Activated naive CD8-positive, alpha-beta T cell treated with anti-CD3 and anti-CD28 coated beads, Interleukin-2, amount 50 U/mL, for 24 hours (primary cell): ENCODE measurements around the gene FGD4.

Source experiments
- ATAC-seq: fragments of 150-1000 bp; cut with Tn5 transposase; one replicate; pipeline ENCODE4 v1.10.0; 2021
- DNase-seq: peaks from one replicate; pipeline ENCODE4 v3.0.0; 2021
- H3K27ac Mint-ChIP-seq: one replicate; pipeline ENCODE4 v1.8.0; 2021; ENCODE audit warnings: mild to moderate bottlenecking, mixed read lengths
- H3K27me3 Mint-ChIP-seq: one replicate; pipeline ENCODE4 v1.8.0; 2021; ENCODE audit warnings: mixed read lengths
- H3K36me3 Mint-ChIP-seq: one replicate; pipeline ENCODE4 v1.8.0; 2021; ENCODE audit warnings: low read depth, mixed read lengths
- H3K4me1 Mint-ChIP-seq: one replicate; pipeline ENCODE4 v1.8.0; 2021; ENCODE audit warnings: mixed read lengths
- H3K4me3 Mint-ChIP-seq: one replicate; pipeline ENCODE4 v1.8.0; 2021; ENCODE audit warnings: mild to moderate bottlenecking, moderate library complexity, mixed read lengths
- H3K9me3 Mint-ChIP-seq: one replicate; pipeline ENCODE4 v1.8.0; 2021; ENCODE audit warnings: mixed read lengths

FGD4 gene

DNA sequence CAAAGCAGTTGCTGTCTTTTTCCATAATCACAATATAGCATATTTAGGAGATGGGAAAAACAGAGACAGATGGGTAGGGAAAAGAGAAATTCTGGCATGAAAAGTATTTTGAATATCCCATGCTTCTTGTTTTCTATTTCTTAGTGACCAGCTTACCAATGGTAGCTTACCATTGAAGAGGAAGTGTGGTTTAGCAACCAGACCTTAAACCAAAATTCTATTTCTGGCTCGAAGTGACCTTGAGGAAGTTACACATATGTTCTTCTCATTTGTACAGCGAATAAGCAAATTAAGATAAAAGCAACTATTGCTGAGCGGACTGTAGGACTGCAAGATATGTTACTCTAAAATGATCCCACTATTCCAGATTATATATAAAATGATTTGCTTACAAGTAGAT lies 82.9 kb downstream of the FGD4 start:
- Mint-ChIP-seq H3K36me3 (no peaks in the 10 kb centered on the region), H3K4me3 (no peak overlapping the region), H3K4me1 (peaks cover 13% of the 10 kb centered on the region), H3K9me3 (no peaks in the 10 kb centered on the region), H3K27me3 (no peaks in the 10 kb centered on the region), H3K27ac (no peak overlapping the region)
- ATAC-seq (no peak), DNase-seq (no peak)

- H3K4me1 Mint-ChIP-seq, result peaks cover 13% of the 10 kb centered on the region
- no peaks in the 10 kb centered on the region for H3K9me3 Mint-ChIP-seq
- H3K27ac Mint-ChIP-seq, result no peak overlapping the region
- H3K27me3 Mint-ChIP-seq, result no peaks in the 10 kb centered on the region
- H3K4me3 Mint-ChIP-seq, result no peak overlapping the region
- ATAC-seq, result no peak
- H3K36me3 Mint-ChIP-seq, result no peaks in the 10 kb centered on the region
- DNase-seq, result no peak
Observed at GRCh38 chr12:32483499-32483898, 84.1 kb downstream of the FGD4 start.

- Mint-ChIP-seq H3K4me3 (no peak overlapping the region), H3K27ac (no peak overlapping the region), H3K27me3 (no peaks in the 10 kb centered on the region)
Observed at GRCh38 chr12:32483993-32484392, 84.6 kb downstream of the FGD4 start.

DNA sequence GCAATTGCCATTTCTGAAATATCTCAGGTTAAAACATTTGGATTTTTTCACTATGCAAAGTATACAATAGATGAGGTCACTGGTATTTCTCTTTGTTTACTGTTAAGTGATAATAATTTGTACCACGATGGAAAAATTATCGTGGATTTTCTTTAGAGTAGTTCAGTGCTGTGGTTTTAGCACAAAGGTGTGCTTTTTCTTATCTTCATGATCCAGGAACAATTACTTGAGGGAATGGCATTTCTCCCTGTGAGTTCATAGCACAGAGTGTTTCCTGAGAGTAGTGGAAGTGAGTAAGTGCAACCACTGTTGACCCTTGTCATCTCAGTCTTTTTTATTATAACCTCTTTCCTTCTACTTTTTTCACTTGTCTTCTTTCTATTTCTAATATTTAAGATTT lies 86.8 kb downstream of the FGD4 start:
- Mint-ChIP-seq H3K9me3 (no peaks in the 10 kb centered on the region), H3K4me1 (peaks cover 8% of the 10 kb centered on the region), H3K27me3 (no peaks in the 10 kb centered on the region), H3K27ac (no peak overlapping the region), H3K36me3 (no peaks in the 10 kb centered on the region), H3K4me3 (no peak overlapping the region)
- DNase-seq (no peak), ATAC-seq (no peak)

More at GRCh38 chr12:32483993-32484392, 84.6 kb downstream of the FGD4 start:
- H3K9me3 Mint-ChIP-seq, result no peaks in the 10 kb centered on the region
- no peak for DNase-seq
- peaks cover 8% of the 10 kb centered on the region for H3K4me1 Mint-ChIP-seq
- H3K36me3 Mint-ChIP-seq, result no peaks in the 10 kb centered on the region
- no peak for ATAC-seq

DNA sequence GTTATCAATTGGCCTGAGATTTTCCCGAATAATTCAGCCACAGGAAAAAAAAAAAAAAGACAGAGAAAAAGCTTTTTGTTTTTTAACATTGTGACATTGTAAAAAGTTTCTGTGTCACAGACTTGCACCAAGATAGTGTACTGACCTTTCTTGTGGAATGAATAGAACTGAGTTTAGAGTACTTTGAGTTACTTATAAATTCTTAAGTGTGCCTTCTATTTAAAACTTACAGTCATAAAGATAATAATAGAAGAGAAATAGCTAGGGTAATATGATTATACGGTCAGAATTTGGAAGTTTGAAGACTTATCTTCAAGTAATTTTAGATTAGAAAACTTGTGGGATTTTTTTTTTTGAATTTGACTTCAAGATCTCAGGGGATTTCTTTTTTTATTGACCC lies 88.8 kb downstream of the FGD4 start:
- H3K36me3 Mint-ChIP-seq, result no peaks in the 10 kb centered on the region
- H3K9me3 Mint-ChIP-seq, result no peaks in the 10 kb centered on the region
- H3K27ac Mint-ChIP-seq, result no peak overlapping the region
- no peak for DNase-seq
- no peak overlapping the region for H3K4me3 Mint-ChIP-seq
- H3K4me1 Mint-ChIP-seq, result peaks cover 3% of the 10 kb centered on the region
- ATAC-seq, result no peak
- no peaks in the 10 kb centered on the region for H3K27me3 Mint-ChIP-seq

DNA sequence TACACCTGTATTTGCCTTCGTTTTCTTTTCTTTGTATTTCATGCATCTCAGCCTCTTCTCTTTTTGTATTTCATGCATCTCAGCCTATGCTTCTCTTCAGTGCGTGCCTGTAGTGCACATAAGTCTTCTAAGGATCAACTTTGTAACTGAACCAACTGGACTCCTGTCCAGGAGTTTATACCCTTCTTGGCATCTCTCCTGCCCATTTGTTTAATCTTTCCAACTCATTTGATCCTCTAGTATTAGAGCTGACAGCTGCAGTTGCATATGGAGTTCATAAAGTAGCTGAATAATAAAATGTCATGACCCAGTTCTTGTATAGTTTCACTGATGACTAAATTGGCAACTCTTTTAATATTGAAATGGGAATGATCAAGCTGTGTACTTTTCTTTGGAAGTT lies 89.7 kb downstream of the FGD4 start:
- no peak overlapping the region for H3K4me3 Mint-ChIP-seq
- H3K27ac Mint-ChIP-seq, result no peak overlapping the region
- no peaks in the 10 kb centered on the region for H3K9me3 Mint-ChIP-seq
- H3K27me3 Mint-ChIP-seq, result no peaks in the 10 kb centered on the region
- ATAC-seq (no peak), DNase-seq (no peak)
- no peaks in the 10 kb centered on the region for H3K36me3 Mint-ChIP-seq
- no peaks in the 10 kb centered on the region for H3K4me1 Mint-ChIP-seq

GRCh38 chr12:32490801-32491200 lies 91.4 kb downstream of the FGD4 start:
- no peak for ATAC-seq
- H3K36me3 Mint-ChIP-seq, result no peaks in the 10 kb centered on the region
- no peak overlapping the region for H3K27ac Mint-ChIP-seq
- no peaks in the 10 kb centered on the region for H3K9me3 Mint-ChIP-seq
- no peaks in the 10 kb centered on the region for H3K4me1 Mint-ChIP-seq
- no peak overlapping the region for H3K4me3 Mint-ChIP-seq
- no peak for DNase-seq
- H3K27me3 Mint-ChIP-seq, result no peaks in the 10 kb centered on the region

GRCh38 chr12:32493282-32493681 lies 93.9 kb downstream of the FGD4 start:
- Mint-ChIP-seq H3K4me3 (no peak overlapping the region), H3K36me3 (no peaks in the 10 kb centered on the region), H3K4me1 (peaks cover 2% of the 10 kb centered on the region), H3K27me3 (no peaks in the 10 kb centered on the region), H3K9me3 (no peaks in the 10 kb centered on the region), H3K27ac (no peak overlapping the region)
- no peak for DNase-seq
- no peak for ATAC-seq

- Mint-ChIP-seq H3K9me3 (no peaks in the 10 kb centered on the region), H3K36me3 (no peaks in the 10 kb centered on the region), H3K4me1 (peaks cover 2% of the 10 kb centered on the region), H3K27ac (no peak overlapping the region), H3K27me3 (no peaks in the 10 kb centered on the region), H3K4me3 (no peak overlapping the region)
- ATAC-seq (peak; percentile 82), DNase-seq (peak; percentile 3)
Observed at GRCh38 chr12:32494656-32495055, 95.3 kb downstream of the FGD4 start.

GRCh38 chr12:32496946-32497345 lies 97.6 kb downstream of the FGD4 start:
- Mint-ChIP-seq H3K4me3 (no peak overlapping the region), H3K36me3 (no peaks in the 10 kb centered on the region), H3K27ac (no peak overlapping the region), H3K27me3 (no peaks in the 10 kb centered on the region), H3K4me1 (peaks cover 2% of the 10 kb centered on the region), H3K9me3 (no peaks in the 10 kb centered on the region)
- no peak for ATAC-seq
- DNase-seq, result no peak

GRCh38 chr12:32497864-32498263 lies 98.5 kb downstream of the FGD4 start:
- Mint-ChIP-seq H3K9me3 (no peaks in the 10 kb centered on the region), H3K36me3 (no peaks in the 10 kb centered on the region), H3K27me3 (no peaks in the 10 kb centered on the region), H3K4me3 (no peak overlapping the region), H3K27ac (no peak overlapping the region), H3K4me1 (peaks cover 2% of the 10 kb centered on the region)
- no peak for DNase-seq
- ATAC-seq, result no peak

DNA sequence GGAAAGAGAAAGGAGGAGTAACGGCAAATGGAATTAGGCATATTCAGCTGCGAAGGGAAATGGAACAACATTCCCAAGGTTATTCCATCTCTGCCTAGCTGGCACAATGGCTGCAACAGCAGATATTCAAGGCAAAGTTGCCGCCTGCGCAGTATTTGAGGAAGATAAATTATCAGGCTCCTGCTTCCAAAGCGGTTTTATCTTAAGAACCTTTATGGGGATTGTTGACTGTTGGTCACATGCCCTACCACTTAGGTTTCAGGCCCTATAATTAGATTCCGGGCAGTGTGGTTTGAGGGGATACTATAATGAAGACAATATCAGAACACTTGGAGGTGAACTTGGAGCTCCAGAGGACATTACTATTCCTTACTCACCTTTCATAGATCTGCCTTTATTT lies 99.7 kb downstream of the FGD4 start:
- Mint-ChIP-seq H3K36me3 (no peaks in the 10 kb centered on the region), H3K4me3 (no peak overlapping the region), H3K4me1 (peaks cover 2% of the 10 kb centered on the region), H3K27ac (no peak overlapping the region), H3K9me3 (no peaks in the 10 kb centered on the region), H3K27me3 (no peaks in the 10 kb centered on the region)
- ATAC-seq (no peak), DNase-seq (no peak)

DNA sequence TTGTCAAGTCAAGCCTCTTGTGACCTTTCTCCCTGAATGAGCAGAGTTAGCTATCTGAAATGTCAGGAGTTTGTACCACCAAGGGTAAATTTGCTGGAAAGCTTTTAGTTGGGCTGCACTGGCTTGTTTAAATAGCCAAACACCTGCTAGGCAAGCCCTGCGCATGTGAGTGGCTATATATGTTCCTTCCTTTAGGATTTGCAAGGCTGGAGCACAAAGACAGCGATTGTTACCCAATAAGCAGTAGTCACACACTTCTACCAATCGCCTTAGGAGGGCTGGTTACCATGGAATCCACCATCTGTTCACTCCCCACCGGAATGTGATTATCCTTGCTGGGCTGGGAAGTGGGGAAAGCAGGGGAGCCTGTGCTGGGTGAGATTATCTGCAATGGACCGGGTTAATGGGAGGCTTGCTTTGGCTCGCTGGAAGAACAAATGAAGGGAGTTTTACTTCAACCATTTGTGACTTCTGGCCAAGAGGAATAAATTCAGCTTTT lies 102.5 kb downstream of the FGD4 start:
- Mint-ChIP-seq H3K9me3 (no peaks in the 10 kb centered on the region), H3K36me3 (no peaks in the 10 kb centered on the region), H3K27ac (no peak overlapping the region), H3K4me3 (no peak overlapping the region), H3K4me1 (peaks cover 2% of the 10 kb centered on the region), H3K27me3 (no peaks in the 10 kb centered on the region)
- no peak for ATAC-seq
- no peak for DNase-seq

- Mint-ChIP-seq H3K27ac (no peak overlapping the region), H3K4me3 (no peak overlapping the region), H3K4me1 (peaks cover 2% of the 10 kb centered on the region), H3K27me3 (no peaks in the 10 kb centered on the region), H3K36me3 (no peaks in the 10 kb centered on the region), H3K9me3 (no peaks in the 10 kb centered on the region)
- ATAC-seq, result no peak
- no peak for DNase-seq
Observed at GRCh38 chr12:32502693-32503502, 103.5 kb downstream of the FGD4 start.

DNA sequence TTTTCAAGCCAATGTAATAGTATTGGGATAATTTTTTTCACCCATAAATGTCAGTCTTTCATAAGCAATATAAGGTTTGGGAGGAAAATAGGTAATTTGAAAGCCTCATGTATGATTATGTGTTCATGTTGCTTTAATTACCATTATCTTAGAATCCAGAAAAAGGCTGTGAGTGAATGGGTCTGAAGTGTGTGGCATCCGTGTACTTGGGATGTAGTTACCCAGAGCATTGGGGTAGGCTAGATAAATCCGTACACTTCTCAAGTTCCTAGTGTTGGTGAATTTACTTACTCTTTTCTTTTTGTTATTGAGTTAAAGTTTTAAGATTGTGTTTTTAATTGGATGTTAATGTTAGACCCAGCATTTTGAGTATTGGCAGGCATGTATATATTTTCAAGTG lies 104.4 kb downstream of the FGD4 start:
- Mint-ChIP-seq H3K4me3 (no peak overlapping the region), H3K27me3 (no peaks in the 10 kb centered on the region), H3K27ac (no peak overlapping the region), H3K9me3 (no peaks in the 10 kb centered on the region), H3K4me1 (no peaks in the 10 kb centered on the region), H3K36me3 (no peaks in the 10 kb centered on the region)
- DNase-seq (no peak), ATAC-seq (no peak)

GRCh38 chr12:32504591-32504990 lies 105.2 kb downstream of the FGD4 start:
- no peaks in the 10 kb centered on the region for H3K36me3 Mint-ChIP-seq
- H3K4me3 Mint-ChIP-seq, result no peak overlapping the region
- ATAC-seq, result no peak
- no peak overlapping the region for H3K27ac Mint-ChIP-seq
- no peaks in the 10 kb centered on the region for H3K4me1 Mint-ChIP-seq
- no peak for DNase-seq
- H3K27me3 Mint-ChIP-seq, result no peaks in the 10 kb centered on the region
- no peaks in the 10 kb centered on the region for H3K9me3 Mint-ChIP-seq
